ENCODE results near the gene MLLT3. TPM values are rescaled to one million over a fixed set of nuclear protein-coding genes. Genes with fewer than 3 reads are reported as not detected.

The MLLT3 gene
- total and polyA plus RNA-seq, 2 of the 13 experiments (the other 11 are each of a cell fraction or from before 2014, with no cell fraction given): 12.3 to 12.6 TPM

DNA sequence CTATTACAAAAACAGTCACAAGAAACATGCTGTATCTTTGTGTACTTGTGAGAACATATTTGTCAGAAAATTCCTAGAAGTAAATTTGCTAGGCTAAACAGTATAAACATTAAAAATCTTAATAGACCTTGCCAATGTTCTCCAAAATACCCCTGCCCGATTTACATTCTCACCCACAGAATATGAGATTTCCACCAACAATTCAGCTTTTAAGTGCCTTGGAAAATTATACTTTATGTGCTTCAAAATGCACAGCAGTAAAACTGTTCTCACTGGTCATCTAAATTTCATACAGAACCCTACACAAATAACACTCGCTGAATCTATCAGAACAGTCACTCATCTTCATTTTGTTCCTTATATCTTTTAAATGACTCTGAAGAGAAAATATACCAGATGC, 5.5 kb downstream of the MLLT3 start:
- no peak overlapping the region for H3K4me3 ChIP-seq (replicated peaks in 1 of 3; ENCODE audit: insufficient read depth in 1 of 3, low read depth in 2 of 3, low read length in 3 of 3)
- H4K20me1 ChIP-seq (ENCODE audit: insufficient read depth, low read length): peaks cover 4% of the 10 kb centered on the region; the same call in 1 of the 2 replicates
- H3K4me1 ChIP-seq (ENCODE audit: insufficient read depth, low read length): peaks cover 19% of the 10 kb centered on the region
- peaks cover 0 to 11% of the 10 kb centered on the region in 2 experiments; a peak in 2 of 5 replicates for H3K27me3 ChIP-seq (ENCODE audit: control insufficient read depth in 1 of 2, insufficient read depth in 2 of 2, low read length in 2 of 2)
- DNase-seq (ENCODE audit: low spot score) (no peak), ATAC-seq (no peak), FAIRE-seq (no peak)
- intact Hi-C loops (cut with micrococcal nuclease; ENCODE audit: unreplicated experiment): no loop called here
- WGBS (ENCODE audit: low lambda C conversion rate): 60% methylated on average over 2 of the region's 2 CpGs
- no peaks in the 10 kb centered on the region for H3K9me3 ChIP-seq (ENCODE audit: low read length)
- H3K9ac ChIP-seq (ENCODE audit: insufficient read depth, low read depth, low read length): no peak overlapping the region
- peaks cover 18% of the 10 kb centered on the region for H3K79me2 ChIP-seq (ENCODE audit: insufficient read depth, low read length)
- POLR2A ChIA-PET: no interaction called here
- no peak overlapping the region for H3K4me2 ChIP-seq (ENCODE audit: low read depth, low read length)
- BruUV-seq (replicated peaks): no TSS peak
- no peak overlapping the region for H3K27ac ChIP-seq (ENCODE audit: extremely low read length, insufficient read depth, low read length)
- CTCF ChIA-PET (ENCODE audit: low intra/inter-chr PET ratio, low total read pairs): no interaction called here
- TF ChIP-seq ZNF460 (CRISPR knock-in tag; IDR thresholded peaks at IDR 0.05; ENCODE audit: borderline replicate concordance): no peak
- TF ChIP-seq SSRP1 (CRISPR knock-in tag; IDR thresholded peaks at IDR 0.05): no peak
- no peak for TF ChIP-seq ZNF326 (CRISPR knock-in tag; IDR thresholded peaks at IDR 0.05; ENCODE audit: borderline replicate concordance)
- no peak for TF ChIP-seq ZNF331 (CRISPR knock-in tag; IDR thresholded peaks at IDR 0.05)
- no peak for TF ChIP-seq ZNF563 (CRISPR knock-in tag; IDR thresholded peaks at IDR 0.05)
- TF ChIP-seq ZNF614 (CRISPR knock-in tag; IDR thresholded peaks at IDR 0.05; ENCODE audit: borderline replicate concordance): no peak
- no peak for TF ChIP-seq ZSCAN21 (CRISPR knock-in tag; IDR thresholded peaks at IDR 0.05; ENCODE audit: borderline replicate concordance)
- no peak for TF ChIP-seq HOMEZ (CRISPR knock-in tag; IDR thresholded peaks at IDR 0.05; ENCODE audit: low read depth)
- no peak for TF ChIP-seq AKAP8 (CRISPR knock-in tag; IDR thresholded peaks at IDR 0.05)
- no peak for TF ChIP-seq ZFY (CRISPR knock-in tag; IDR thresholded peaks at IDR 0.05)
- no peak for TF ChIP-seq NFIC (IDR thresholded peaks at IDR 0.05; ENCODE audit: low read length)
- no peak for TF ChIP-seq PHF21A (CRISPR knock-in tag; IDR thresholded peaks at IDR 0.05)
- no peak for TF ChIP-seq NFKBIZ (CRISPR knock-in tag; IDR thresholded peaks at IDR 0.05)
- TF ChIP-seq SMARCC2 (IDR thresholded peaks at IDR 0.05): no peak
- TF ChIP-seq, protein P1, sequence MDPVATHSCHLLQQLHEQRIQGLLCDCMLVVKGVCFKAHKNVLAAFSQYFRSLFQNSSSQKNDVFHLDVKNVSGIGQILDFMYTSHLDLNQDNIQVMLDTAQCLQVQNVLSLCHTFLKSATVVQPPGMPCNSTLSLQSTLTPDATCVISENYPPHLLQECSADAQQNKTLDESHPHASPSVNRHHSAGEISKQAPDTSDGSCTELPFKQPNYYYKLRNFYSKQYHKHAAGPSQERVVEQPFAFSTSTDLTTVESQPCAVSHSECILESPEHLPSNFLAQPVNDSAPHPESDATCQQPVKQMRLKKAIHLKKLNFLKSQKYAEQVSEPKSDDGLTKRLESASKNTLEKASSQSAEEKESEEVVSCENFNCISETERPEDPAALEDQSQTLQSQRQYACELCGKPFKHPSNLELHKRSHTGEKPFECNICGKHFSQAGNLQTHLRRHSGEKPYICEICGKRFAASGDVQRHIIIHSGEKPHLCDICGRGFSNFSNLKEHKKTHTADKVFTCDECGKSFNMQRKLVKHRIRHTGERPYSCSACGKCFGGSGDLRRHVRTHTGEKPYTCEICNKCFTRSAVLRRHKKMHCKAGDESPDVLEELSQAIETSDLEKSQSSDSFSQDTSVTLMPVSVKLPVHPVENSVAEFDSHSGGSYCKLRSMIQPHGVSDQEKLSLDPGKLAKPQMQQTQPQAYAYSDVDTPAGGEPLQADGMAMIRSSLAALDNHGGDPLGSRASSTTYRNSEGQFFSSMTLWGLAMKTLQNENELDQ (CRISPR knock-in tag; IDR thresholded peaks at IDR 0.05; ENCODE audit: borderline replicate concordance): no peak
- no peak for TF ChIP-seq SMC3 (IDR thresholded peaks at IDR 0.05; ENCODE audit: low read length)
- no peak for TF ChIP-seq CENPT (CRISPR knock-in tag; IDR thresholded peaks at IDR 0.05; ENCODE audit: low read depth)
- in situ Hi-C loops (cut with HindIII; ENCODE audit: extremely low pct_ligation_motif_present, low pct_unique_long_range_greater_than_20kb): loop anchor here (25.0 kb wide), 1 partner anchor 495 kb away; no protein-coding TSS in a partner anchor
- H2AFZ ChIP-seq (ENCODE audit: low read length): no peak overlapping the region
- H3K36me3 ChIP-seq (replicated peaks in 1 of 2; ENCODE audit: control insufficient read depth in 1 of 2, insufficient read depth in 2 of 2, low read length in 2 of 2): no peaks in the 10 kb centered on the region

All from HepG2 (cell line).